ENCODE data around the gene PXK.

The PXK gene

DNA sequence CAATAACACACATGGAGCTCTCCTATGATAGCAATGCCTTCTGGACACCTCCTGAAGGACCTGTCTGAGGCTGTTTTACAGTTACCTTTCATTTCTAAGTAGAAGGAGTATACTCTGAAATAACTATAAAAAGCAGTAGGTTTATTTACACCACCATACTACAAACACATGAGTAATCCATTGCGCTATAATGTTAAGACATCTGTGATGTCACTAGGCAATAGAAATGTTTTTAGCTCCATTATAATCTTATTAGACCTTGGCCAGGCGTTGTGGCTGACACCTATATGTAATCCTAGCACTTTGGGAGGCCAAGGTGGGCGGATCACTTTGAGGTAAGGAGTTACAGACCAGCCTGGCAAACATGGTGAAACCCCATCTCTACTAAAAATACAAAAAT lies 24.7 kb downstream of the PXK start:
- TF ChIP-seq CTCF (conservative IDR thresholded peaks at IDR 0.05; ENCODE audit: low read depth, low read length), result no peak
- Histone ChIP-seq H3K36me3 (ENCODE audit: insufficient read depth) (no peaks in the 10 kb centered on the region), H3K4me1 (ENCODE audit: low read depth, poor library complexity, severe bottlenecking) (no peaks in the 10 kb centered on the region), H3K27ac (no peak overlapping the region), H3K79me2 (ENCODE audit: insufficient read depth, low read depth) (no peaks in the 10 kb centered on the region), H2AFZ (ENCODE audit: low read depth) (no peak overlapping the region), H4K20me1 (ENCODE audit: insufficient read depth) (no peaks in the 10 kb centered on the region), H3K4me2 (no peak overlapping the region), H3K9ac (no peak overlapping the region), H3K4me3 (IDR thresholded peaks at IDR 0.05; ENCODE audit: insufficient read depth, low read depth, low read length) (no peak overlapping the region), H3K27me3 (ENCODE audit: insufficient read depth, low read depth) (no peaks in the 10 kb centered on the region)

DNA sequence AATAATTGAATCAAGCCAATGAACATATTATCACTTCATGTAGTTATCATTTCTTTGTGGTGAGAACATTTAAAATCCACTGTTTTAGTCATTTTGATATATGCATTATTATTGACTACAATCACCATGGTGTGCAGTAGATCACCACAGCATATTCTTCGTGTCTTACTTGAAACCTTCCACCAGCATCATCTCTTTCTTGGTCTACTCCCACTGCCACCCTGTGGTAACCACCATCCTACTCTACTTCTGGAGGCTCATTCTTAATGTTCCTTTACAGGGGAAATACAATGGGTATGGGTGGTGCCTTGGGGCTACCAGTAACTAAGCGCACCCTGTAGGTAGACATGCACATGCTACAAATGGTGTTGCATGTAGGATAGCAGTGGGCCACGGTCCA lies 25.4 kb downstream of the PXK start:
- Histone ChIP-seq H3K4me3 (IDR thresholded peaks at IDR 0.05; ENCODE audit: insufficient read depth, low read depth, low read length) (no peak overlapping the region), H4K20me1 (ENCODE audit: insufficient read depth) (no peaks in the 10 kb centered on the region)

DNA sequence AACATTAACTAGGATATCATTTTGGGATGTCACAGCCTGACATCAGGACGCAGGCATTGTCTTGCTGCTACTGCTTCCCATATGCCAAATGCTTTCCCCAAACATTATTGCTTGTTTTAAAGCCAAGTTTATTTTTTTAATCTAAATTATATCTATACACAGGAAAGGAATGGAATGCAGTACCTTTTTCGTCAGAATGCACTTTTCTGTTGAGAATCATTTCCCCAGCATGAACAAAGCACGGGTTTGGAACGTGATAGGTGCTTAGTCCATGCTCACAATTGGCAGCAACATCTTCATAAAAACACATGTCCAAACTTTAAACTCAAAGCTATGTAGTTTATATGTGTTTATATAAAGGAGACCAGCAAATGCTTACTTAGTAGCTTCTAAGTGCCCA lies 26.1 kb downstream of the PXK start:
- Histone ChIP-seq H3K4me1 (ENCODE audit: low read depth, poor library complexity, severe bottlenecking) (no peaks in the 10 kb centered on the region), H3K27me3 (ENCODE audit: insufficient read depth, low read depth) (no peaks in the 10 kb centered on the region), H3K27ac (no peak overlapping the region), H2AFZ (ENCODE audit: low read depth) (no peak overlapping the region), H3K36me3 (ENCODE audit: insufficient read depth) (no peaks in the 10 kb centered on the region), H3K79me2 (ENCODE audit: insufficient read depth, low read depth) (no peaks in the 10 kb centered on the region), H3K4me2 (no peak overlapping the region), H3K9ac (no peak overlapping the region), H4K20me1 (ENCODE audit: insufficient read depth) (no peaks in the 10 kb centered on the region), H3K4me3 (IDR thresholded peaks at IDR 0.05; ENCODE audit: insufficient read depth, low read depth, low read length) (no peak overlapping the region)
- no peak for TF ChIP-seq CTCF (conservative IDR thresholded peaks at IDR 0.05; ENCODE audit: low read depth, low read length)

More for the DNA sequence above, 25.4 kb downstream of the PXK start:
- no peaks in the 10 kb centered on the region for H3K36me3 ChIP-seq (ENCODE audit: insufficient read depth)
- H3K9ac ChIP-seq, result no peak overlapping the region
- TF ChIP-seq CTCF (conservative IDR thresholded peaks at IDR 0.05; ENCODE audit: low read depth, low read length), result no peak
- no peaks in the 10 kb centered on the region for H3K4me1 ChIP-seq (ENCODE audit: low read depth, poor library complexity, severe bottlenecking)
- H3K79me2 ChIP-seq (ENCODE audit: insufficient read depth, low read depth), result no peaks in the 10 kb centered on the region
- H2AFZ ChIP-seq (ENCODE audit: low read depth), result no peak overlapping the region
- H3K27ac ChIP-seq, result no peak overlapping the region
- no peaks in the 10 kb centered on the region for H3K27me3 ChIP-seq (ENCODE audit: insufficient read depth, low read depth)
- no peak overlapping the region for H3K4me2 ChIP-seq

DNA sequence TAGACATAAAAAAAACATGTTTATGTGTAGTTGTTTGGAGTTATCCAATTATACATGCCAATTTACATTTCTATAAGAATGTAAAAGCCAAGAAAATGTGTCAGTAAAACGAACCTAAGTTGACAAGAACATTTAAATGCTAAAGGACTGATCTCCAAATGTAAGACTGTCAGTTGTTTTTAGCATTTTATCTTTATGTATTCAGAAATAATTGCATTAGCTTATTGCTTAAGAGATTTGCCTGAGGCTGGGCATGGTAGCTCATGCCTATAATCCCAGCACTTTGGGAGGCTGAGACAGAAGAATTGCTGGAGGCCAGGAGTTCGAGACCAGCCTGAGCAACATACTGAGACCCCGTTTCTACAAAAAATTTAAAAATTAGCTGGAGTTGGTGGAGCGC lies 26.9 kb downstream of the PXK start:
- Histone ChIP-seq H3K9ac (no peak overlapping the region), H4K20me1 (ENCODE audit: insufficient read depth) (no peaks in the 10 kb centered on the region), H2AFZ (ENCODE audit: low read depth) (no peak overlapping the region), H3K4me1 (ENCODE audit: low read depth, poor library complexity, severe bottlenecking) (no peaks in the 10 kb centered on the region), H3K36me3 (ENCODE audit: insufficient read depth) (no peaks in the 10 kb centered on the region), H3K4me2 (no peak overlapping the region), H3K4me3 (IDR thresholded peaks at IDR 0.05; ENCODE audit: insufficient read depth, low read depth, low read length) (no peak overlapping the region), H3K79me2 (ENCODE audit: insufficient read depth, low read depth) (no peaks in the 10 kb centered on the region), H3K27me3 (ENCODE audit: insufficient read depth, low read depth) (no peaks in the 10 kb centered on the region), H3K27ac (no peak overlapping the region)
- no peak for TF ChIP-seq CTCF (conservative IDR thresholded peaks at IDR 0.05; ENCODE audit: low read depth, low read length)

- no peak for TF ChIP-seq CTCF (conservative IDR thresholded peaks at IDR 0.05; ENCODE audit: low read depth, low read length)
- H2AFZ ChIP-seq (ENCODE audit: low read depth), result no peak overlapping the region
- H3K79me2 ChIP-seq (ENCODE audit: insufficient read depth, low read depth), result no peaks in the 10 kb centered on the region
- peaks cover 11% of the 10 kb centered on the region for H3K4me1 ChIP-seq (ENCODE audit: low read depth, poor library complexity, severe bottlenecking)
- no peaks in the 10 kb centered on the region for H3K27me3 ChIP-seq (ENCODE audit: insufficient read depth, low read depth)
- H3K4me2 ChIP-seq, result no peak overlapping the region
- H4K20me1 ChIP-seq (ENCODE audit: insufficient read depth), result no peaks in the 10 kb centered on the region
- no peak overlapping the region for H3K27ac ChIP-seq
- no peaks in the 10 kb centered on the region for H3K36me3 ChIP-seq (ENCODE audit: insufficient read depth)
- H3K4me3 ChIP-seq (IDR thresholded peaks at IDR 0.05; ENCODE audit: insufficient read depth, low read depth, low read length), result no peak overlapping the region
- H3K9ac ChIP-seq, result no peak overlapping the region
These were observed 29.2 kb downstream of the PXK start for GRCh38 chr3:58361866-58362265.

All from KMS-11 (cell line).